NT2/D1 (cell line): ENCODE results near the gene HCRTR1.
A peak's percentile ranks its signal among the peaks of the same experiment; 100 is the strongest.

Experiments used
- DNase-seq: peaks from one replicate; pipeline ENCODE4 v3.0.0-alpha.2; 2011; ENCODE audit warnings: low read depth, low spot score
- H3K27me3 ChIP-seq: 2 replicates; pipeline ENCODE4 v1.6.0; 2011; ENCODE audit warnings: mild to moderate bottlenecking; ENCODE audit not compliant: insufficient read length, insufficient read depth
- H3K36me3 ChIP-seq: 2 replicates; pipeline ENCODE4 v1.6.1; 2011; ENCODE audit warnings: mild to moderate bottlenecking, low read length, mixed read lengths; ENCODE audit not compliant: insufficient read depth, insufficient read length
- H3K4me1 ChIP-seq: 2 replicates; pipeline ENCODE4 v1.5.1; 2011; ENCODE audit not compliant: insufficient read depth, insufficient read length
- H3K4me3 ChIP-seq: 2 replicates; pipeline ENCODE4 v1.5.1; 2011; ENCODE audit warnings: low read depth; ENCODE audit not compliant: insufficient read length
- H3K9ac ChIP-seq: 2 replicates; pipeline ENCODE4 v1.6.0; 2011; ENCODE audit warnings: low read depth; ENCODE audit not compliant: insufficient read length
- H3K9me3 ChIP-seq: 2 replicates; pipeline ENCODE4 v1.5.1; 2011; ENCODE audit warnings: mild to moderate bottlenecking, low read length; ENCODE audit not compliant: insufficient read depth
- SUZ12 ChIP-seq: IDR thresholded peaks from 2 replicates; pipeline ENCODE4 v1.6.1; 2011; ENCODE audit not compliant: insufficient read length, insufficient read depth; ENCODE audit errors: extremely low read depth
- YY1 ChIP-seq: IDR thresholded peaks from 2 replicates; pipeline ENCODE4 v1.6.1; 2011; ENCODE audit not compliant: insufficient read length, insufficient read depth
- ZNF274 ChIP-seq: IDR thresholded peaks from 2 replicates; pipeline ENCODE4 v1.6.1; 2011; ENCODE audit warnings: mild to moderate bottlenecking, low read depth, low read length

The HCRTR1 gene

GRCh38 chr1:31609514-31610118, 7.9 kb upstream of the HCRTR1 start:
- H3K4me1 ChIP-seq, result peaks cover 11% of the 10 kb centered on the region
- TF ChIP-seq YY1, result no peak
- no peak for TF ChIP-seq ZNF274
- TF ChIP-seq SUZ12, result no peak

GRCh38 chr1:31614414-31615005, 3.0 kb upstream of the HCRTR1 start:
- Histone ChIP-seq H3K36me3 (no peaks in the 10 kb centered on the region), H3K27me3 (peaks cover 39% of the 10 kb centered on the region), H3K9me3 (no peaks in the 10 kb centered on the region), H3K9ac (peak overlapping the region; percentile 21), H3K4me3 (no peak overlapping the region), H3K4me1 (peaks cover 26% of the 10 kb centered on the region)
- DNase-seq, result no peak
- TF ChIP-seq SUZ12 (no peak), YY1 (no peak), ZNF274 (no peak)

More at GRCh38 chr1:31609514-31610118, 7.9 kb upstream of the HCRTR1 start:
- no peaks in the 10 kb centered on the region for H3K9me3 ChIP-seq
- H3K4me3 ChIP-seq, result no peak overlapping the region
- no peak for DNase-seq
- no peaks in the 10 kb centered on the region for H3K27me3 ChIP-seq
- H3K9ac ChIP-seq, result no peak overlapping the region
- no peaks in the 10 kb centered on the region for H3K36me3 ChIP-seq

GRCh38 chr1:31615414-31615813, 2.1 kb upstream of the HCRTR1 start:
- Histone ChIP-seq H3K9ac (no peak overlapping the region), H3K9me3 (no peaks in the 10 kb centered on the region), H3K36me3 (no peaks in the 10 kb centered on the region), H3K4me1 (peaks cover 27% of the 10 kb centered on the region), H3K27me3 (peaks cover 43% of the 10 kb centered on the region), H3K4me3 (no peak overlapping the region)
- DNase-seq, result no peak
- TF ChIP-seq ZNF274 (no peak), YY1 (no peak), SUZ12 (no peak)

GRCh38 chr1:31615939-31616338, 1.6 kb upstream of the HCRTR1 start:
- no peak for TF ChIP-seq SUZ12
- TF ChIP-seq YY1, result no peak
- no peak for TF ChIP-seq ZNF274
- Histone ChIP-seq H3K9me3 (no peaks in the 10 kb centered on the region), H3K36me3 (no peaks in the 10 kb centered on the region), H3K4me3 (no peak overlapping the region), H3K27me3 (peaks cover 43% of the 10 kb centered on the region), H3K4me1 (peaks cover 27% of the 10 kb centered on the region), H3K9ac (no peak overlapping the region)
- no peak for DNase-seq

- peak; percentile 74 for DNase-seq
- TF ChIP-seq SUZ12 (no peak), ZNF274 (no peak), YY1 (no peak)
- Histone ChIP-seq H3K27me3 (peaks cover 43% of the 10 kb centered on the region), H3K4me3 (peak overlapping the region; percentile 54), H3K36me3 (no peaks in the 10 kb centered on the region), H3K4me1 (peaks cover 27% of the 10 kb centered on the region), H3K9me3 (no peaks in the 10 kb centered on the region), H3K9ac (peak overlapping the region; percentile 80)
These were observed 642 bp downstream of the HCRTR1 start for GRCh38 chr1:31617916-31618746.

GRCh38 chr1:31618916-31619846, 1.7 kb downstream of the HCRTR1 start:
- no peak overlapping the region for H3K9ac ChIP-seq
- H3K4me3 ChIP-seq, result no peak overlapping the region

More at GRCh38 chr1:31618916-31619846, 1.7 kb downstream of the HCRTR1 start:
- Histone ChIP-seq H3K36me3 (no peaks in the 10 kb centered on the region), H3K4me1 (peaks cover 20% of the 10 kb centered on the region), H3K9me3 (no peaks in the 10 kb centered on the region), H3K27me3 (peaks cover 43% of the 10 kb centered on the region)
- no peak for TF ChIP-seq ZNF274
- no peak for DNase-seq
